ENCODE data around the gene TCF3.

Gene TCF3

GRCh38 chr19:1632462-1633268 lies 19.8 kb downstream of the TCF3 start:
- Histone ChIP-seq H3K4me1 (peaks cover 61% of the 10 kb centered on the region), H3K36me3 (peaks cover 87% of the 10 kb centered on the region), H3K4me2 (no peak overlapping the region), H3K9ac (no peak overlapping the region), H3K27me3 (no peaks in the 10 kb centered on the region), H3K4me3 (no peak overlapping the region), H4K20me1 (peaks cover 90% of the 10 kb centered on the region), H3K9me3 (no peaks in the 10 kb centered on the region), H3K27ac (no peak overlapping the region)
- no peak for TF ChIP-seq Cebpa-rat (IDR thresholded peaks at IDR 0.05)

GRCh38 chr19:1631557-1632100 lies 20.8 kb downstream of the TCF3 start:
- Histone ChIP-seq H3K9me3 (no peaks in the 10 kb centered on the region), H3K36me3 (peaks cover 86% of the 10 kb centered on the region), H3K4me2 (no peak overlapping the region), H3K4me3 (no peak overlapping the region), H3K4me1 (peaks cover 60% of the 10 kb centered on the region), H3K9ac (no peak overlapping the region), H3K27me3 (no peaks in the 10 kb centered on the region), H4K20me1 (peaks cover 90% of the 10 kb centered on the region), H3K27ac (no peak overlapping the region)
- no peak for TF ChIP-seq Cebpa-rat (IDR thresholded peaks at IDR 0.05)

GRCh38 chr19:1630811-1631210 lies 21.6 kb downstream of the TCF3 start:
- no peak overlapping the region for H3K9ac ChIP-seq

GRCh38 chr19:1630012-1630411 lies 22.4 kb downstream of the TCF3 start:
- 0 out of 2 replicates have a peak, but pooled peaks cover 3% of the 10 kb centered on the region for H3K27me3 ChIP-seq
- no peak for TF ChIP-seq Cebpa-rat (IDR thresholded peaks at IDR 0.05)
- H3K9ac ChIP-seq: 0 out of 2 replicates have a peak overlapping the region, but pooled peaks have one; percentile 15
- H4K20me1 ChIP-seq: peaks cover 90% of the 10 kb centered on the region
- peak overlapping the region; percentile 10; the same call in 1 of the 2 replicates for H3K4me2 ChIP-seq
- no peaks in the 10 kb centered on the region for H3K9me3 ChIP-seq
- H3K36me3 ChIP-seq: peaks cover 86% of the 10 kb centered on the region
- H3K4me1 ChIP-seq: peaks cover 71% of the 10 kb centered on the region
- H3K27ac ChIP-seq: 0 out of 2 replicates have a peak overlapping the region, but pooled peaks have one; percentile 44
- no peak overlapping the region for H3K4me3 ChIP-seq

More at GRCh38 chr19:1630811-1631210, 21.6 kb downstream of the TCF3 start:
- Histone ChIP-seq H3K36me3 (peaks cover 86% of the 10 kb centered on the region), H3K27me3 (0 out of 2 replicates have a peak, but pooled peaks cover under 1% of the 10 kb centered on the region), H3K27ac (no peak overlapping the region), H3K9me3 (no peaks in the 10 kb centered on the region), H4K20me1 (peaks cover 90% of the 10 kb centered on the region), H3K4me1 (peaks cover 63% of the 10 kb centered on the region), H3K4me2 (no peak overlapping the region), H3K4me3 (no peak overlapping the region)
- TF ChIP-seq Cebpa-rat (IDR thresholded peaks at IDR 0.05): no peak

GRCh38 chr19:1629256-1629808 lies 23.1 kb downstream of the TCF3 start:
- H4K20me1 ChIP-seq: peaks cover 90% of the 10 kb centered on the region
- 0 out of 2 replicates have a peak, but pooled peaks cover 3% of the 10 kb centered on the region for H3K27me3 ChIP-seq
- no peak for TF ChIP-seq Cebpa-rat (IDR thresholded peaks at IDR 0.05)
- H3K4me1 ChIP-seq: peaks cover 71% of the 10 kb centered on the region
- peak overlapping the region; percentile 10; the same call in 1 of the 2 replicates for H3K4me2 ChIP-seq
- H3K4me3 ChIP-seq: no peak overlapping the region
- peaks cover 86% of the 10 kb centered on the region for H3K36me3 ChIP-seq
- no peaks in the 10 kb centered on the region for H3K9me3 ChIP-seq
- 0 out of 2 replicates have a peak overlapping the region, but pooled peaks have one; percentile 15 for H3K9ac ChIP-seq
- peak overlapping the region; percentile 44; the same call in 1 of the 2 replicates for H3K27ac ChIP-seq

GRCh38 chr19:1627194-1627593 lies 25.2 kb downstream of the TCF3 start:
- H3K36me3 ChIP-seq: peaks cover 86% of the 10 kb centered on the region
- H4K20me1 ChIP-seq: peaks cover 90% of the 10 kb centered on the region
- TF ChIP-seq Cebpa-rat (IDR thresholded peaks at IDR 0.05): no peak
- no peak overlapping the region for H3K4me3 ChIP-seq
- H3K27ac ChIP-seq: 0 out of 2 replicates have a peak overlapping the region, but pooled peaks have one; percentile 18
- H3K27me3 ChIP-seq: 0 out of 2 replicates have a peak, but pooled peaks cover 3% of the 10 kb centered on the region
- peaks cover 82% of the 10 kb centered on the region for H3K4me1 ChIP-seq
- peak overlapping the region; percentile 30; the same call in 1 of the 2 replicates for H3K4me2 ChIP-seq
- H3K9ac ChIP-seq: no peak overlapping the region
- no peaks in the 10 kb centered on the region for H3K9me3 ChIP-seq

- Histone ChIP-seq H3K9ac (no peak overlapping the region), H3K27ac (peak overlapping the region; percentile 46; the same call in 1 of the 2 replicates), H3K9me3 (no peaks in the 10 kb centered on the region), H3K27me3 (0 out of 2 replicates have a peak, but pooled peaks cover 3% of the 10 kb centered on the region), H3K4me2 (peak overlapping the region; percentile 75; the same call in 1 of the 2 replicates), H3K4me3 (no peak overlapping the region), H3K36me3 (peaks cover 85% of the 10 kb centered on the region), H3K4me1 (peaks cover 82% of the 10 kb centered on the region), H4K20me1 (peaks cover 90% of the 10 kb centered on the region)
- no peak for TF ChIP-seq Cebpa-rat (IDR thresholded peaks at IDR 0.05)
Observed at GRCh38 chr19:1626417-1627010, 25.9 kb downstream of the TCF3 start.

GRCh38 chr19:1624458-1624857 lies 28.0 kb downstream of the TCF3 start:
- Histone ChIP-seq H3K9me3 (no peaks in the 10 kb centered on the region), H3K9ac (peak overlapping the region; percentile 53; the same call in 1 of the 2 replicates), H3K4me3 (no peak overlapping the region), H3K4me1 (peaks cover 85% of the 10 kb centered on the region), H4K20me1 (peaks cover 90% of the 10 kb centered on the region), H3K36me3 (peaks cover 85% of the 10 kb centered on the region), H3K27ac (peak overlapping the region; percentile 22; the same call in 1 of the 2 replicates), H3K27me3 (0 out of 2 replicates have a peak, but pooled peaks cover 3% of the 10 kb centered on the region), H3K4me2 (peak overlapping the region; percentile 75)
- TF ChIP-seq Cebpa-rat (IDR thresholded peaks at IDR 0.05): no peak

- TF ChIP-seq Cebpa-rat (IDR thresholded peaks at IDR 0.05): no peak
- 0 out of 2 replicates have a peak, but pooled peaks cover 3% of the 10 kb centered on the region for H3K27me3 ChIP-seq
- peaks cover 100% of the 10 kb centered on the region for H4K20me1 ChIP-seq
- H3K4me2 ChIP-seq: peak overlapping the region; percentile 75
- peaks cover 99% of the 10 kb centered on the region for H3K36me3 ChIP-seq
- peak overlapping the region; percentile 48 for H3K9ac ChIP-seq
- no peak overlapping the region for H3K4me3 ChIP-seq
- H3K27ac ChIP-seq: peak overlapping the region; percentile 68
- H3K9me3 ChIP-seq: no peaks in the 10 kb centered on the region
- H3K4me1 ChIP-seq: peaks cover 98% of the 10 kb centered on the region
Observed at GRCh38 chr19:1622541-1622940, 29.9 kb downstream of the TCF3 start.
